Erythroblast (primary cell): ENCODE results near the gene ETS2.

Experiments
- GATA1 ChIP-seq: IDR thresholded peaks from 2 replicates; pipeline ENCODE4 v1.6.1; 2011; ENCODE audit warnings: low read depth, mild to moderate bottlenecking, control low read depth, low read length, moderate library complexity
- POLR2A ChIP-seq: IDR thresholded peaks from 2 replicates; pipeline ENCODE4 v1.6.1; 2011; ENCODE audit warnings: mild to moderate bottlenecking, low read length

GRCh38 chr21:38822778-38823238 lies 17.1 kb downstream of the ETS2 start:
- no peak for TF ChIP-seq POLR2A
- TF ChIP-seq GATA1 = no peak
